Karpas-422 (cell line): ENCODE data around the gene DAZAP1. TPM values are rescaled to one million over a fixed set of nuclear protein-coding genes. Genes with fewer than 3 reads are reported as not detected.

Source experiments
- DNase-seq: peaks from one replicate; pipeline ENCODE4 v3.0.0-alpha.2; 2015
- H2AFZ ChIP-seq: fragments of 200-600 bp; sonication (generic); 2 replicates; pipeline ENCODE4 v1.6.1; 2014; ENCODE audit warnings: antibody characterized with exemption, low read length, mixed read lengths
- H3K27ac ChIP-seq: fragments of 200-600 bp; sonication (generic); 2 replicates; pipeline ENCODE4 v1.5.1; 2014; ENCODE audit warnings: mild to moderate bottlenecking, low read length, moderate library complexity
- H3K27me3 ChIP-seq: fragments of 200-600 bp; sonication (generic); 2 replicates; pipeline ENCODE4 v1.6.1; 2014; ENCODE audit warnings: low read length, mixed read lengths
- H3K36me3 ChIP-seq: fragments of 200-600 bp; sonication (generic); 2 replicates; pipeline ENCODE4 v1.6.1; 2014; ENCODE audit warnings: low read length, mixed read lengths; ENCODE audit not compliant: insufficient read depth
- H3K4me1 ChIP-seq: fragments of 200-600 bp; sonication (generic); 2 replicates; pipeline ENCODE4 v1.6.1; 2014; ENCODE audit warnings: mild to moderate bottlenecking, low read length, mixed read lengths
- H3K4me2 ChIP-seq: fragments of 200-600 bp; sonication (generic); 2 replicates; pipeline ENCODE4 v1.6.1; 2014; ENCODE audit warnings: low read length, low read depth, mild to moderate bottlenecking; ENCODE audit not compliant: poor library complexity, severe bottlenecking
- H3K4me3 ChIP-seq: fragments of 200-600 bp; sonication (generic); 2 replicates; pipeline ENCODE4 v1.5.1; 2014; ENCODE audit warnings: mild to moderate bottlenecking, antibody characterized with exemption, low read length, mixed read lengths
- H3K79me2 ChIP-seq: fragments of 200-600 bp; sonication (generic); 2 replicates; pipeline ENCODE4 v1.6.1; 2014; ENCODE audit warnings: mild to moderate bottlenecking, low read length, mixed read lengths
- H3K9ac ChIP-seq: fragments of 200-600 bp; sonication (generic); 2 replicates; pipeline ENCODE4 v1.6.0; 2014; ENCODE audit warnings: low read length
- H3K9me2 ChIP-seq: fragments of 200-600 bp; sonication (generic), shearing (Covaris generic); replicated peaks from 2 replicates; pipeline ENCODE4 v1.6.0; 2014; ENCODE audit warnings: mild to moderate bottlenecking, low read length, moderate library complexity; ENCODE audit not compliant: insufficient read depth
- H3K9me3 ChIP-seq: fragments of 300-700, 200-600 bp; sonication (generic); 2 replicates; pipeline ENCODE4 v1.6.1; 2014; ENCODE audit warnings: low read length, mixed read lengths
- H4K20me1 ChIP-seq: fragments of 200-600 bp; sonication (generic); 2 replicates; pipeline ENCODE4 v1.6.1; 2014; ENCODE audit warnings: mild to moderate bottlenecking, antibody characterized with exemption, low read length, low read depth; ENCODE audit not compliant: insufficient read depth
- total RNA-seq: library from RNA; depleted of rRNA; stranded (reverse); fragments of >200 nt; shearing (Covaris generic); gene quantifications from 2 replicates; pipeline ENCODE4 v1.2.3, GENCODE V29; 2014; ENCODE audit warnings: low replicate concordance

The DAZAP1 gene
- total RNA-seq, 1 experiment from 2014 or later: 110 TPM

- no peaks in the 10 kb centered on the region for H3K27me3 ChIP-seq
- no peak overlapping the region for H3K27ac ChIP-seq
- H2AFZ ChIP-seq: no peak overlapping the region
- no peaks in the 10 kb centered on the region for H3K9me3 ChIP-seq
- no peak for DNase-seq
- H4K20me1 ChIP-seq: peaks cover 44% of the 10 kb centered on the region; the same call in 1 of the 2 replicates
- H3K36me3 ChIP-seq: no peaks in the 10 kb centered on the region
- peaks cover 21% of the 10 kb centered on the region for H3K4me1 ChIP-seq
- no peak overlapping the region for H3K9ac ChIP-seq
- no peak overlapping the region for H3K4me2 ChIP-seq
- no peak overlapping the region for H3K4me3 ChIP-seq
- H3K79me2 ChIP-seq: no peaks in the 10 kb centered on the region
- H3K9me2 ChIP-seq: no peaks in the 10 kb centered on the region
These were observed 62.6 kb downstream of the DAZAP1 start for GRCh38 chr19:1470055-1470304.

- Histone ChIP-seq H3K79me2 (no peaks in the 10 kb centered on the region), H3K4me2 (no peak overlapping the region), H3K36me3 (no peaks in the 10 kb centered on the region), H2AFZ (no peak overlapping the region), H3K27ac (no peak overlapping the region), H3K9me2 (no peaks in the 10 kb centered on the region), H3K27me3 (no peaks in the 10 kb centered on the region), H3K9me3 (no peaks in the 10 kb centered on the region), H3K4me1 (peaks cover 21% of the 10 kb centered on the region), H3K9ac (no peak overlapping the region), H4K20me1 (peaks cover 44% of the 10 kb centered on the region; the same call in 1 of the 2 replicates), H3K4me3 (no peak overlapping the region)
- DNase-seq: peak; percentile 82
These were observed 63.1 kb downstream of the DAZAP1 start for GRCh38 chr19:1470305-1471009.

- no peak overlapping the region for H3K4me2 ChIP-seq
- no peak for DNase-seq
- H3K4me3 ChIP-seq: no peak overlapping the region
- peaks cover 45% of the 10 kb centered on the region; the same call in 1 of the 2 replicates for H4K20me1 ChIP-seq
- H3K27me3 ChIP-seq: no peaks in the 10 kb centered on the region
- H2AFZ ChIP-seq: no peak overlapping the region
- peaks cover 21% of the 10 kb centered on the region for H3K4me1 ChIP-seq
- no peaks in the 10 kb centered on the region for H3K36me3 ChIP-seq
- no peak overlapping the region for H3K9ac ChIP-seq
- H3K9me2 ChIP-seq: no peaks in the 10 kb centered on the region
- H3K79me2 ChIP-seq: no peaks in the 10 kb centered on the region
- no peaks in the 10 kb centered on the region for H3K9me3 ChIP-seq
- H3K27ac ChIP-seq: no peak overlapping the region
These were observed 63.7 kb downstream of the DAZAP1 start for GRCh38 chr19:1471010-1471514.

- Histone ChIP-seq H3K27ac (no peak overlapping the region), H3K4me3 (no peak overlapping the region), H3K9ac (0 out of 2 replicates have a peak overlapping the region, but pooled peaks have one; percentile 8), H4K20me1 (peaks cover 51% of the 10 kb centered on the region; the same call in 1 of the 2 replicates), H3K4me1 (peaks cover 21% of the 10 kb centered on the region), H3K9me2 (no peaks in the 10 kb centered on the region), H3K36me3 (no peaks in the 10 kb centered on the region), H3K9me3 (no peaks in the 10 kb centered on the region), H2AFZ (no peak overlapping the region), H3K4me2 (no peak overlapping the region), H3K27me3 (no peaks in the 10 kb centered on the region), H3K79me2 (no peaks in the 10 kb centered on the region)
- peak; percentile 65 for DNase-seq
These were observed 64.3 kb downstream of the DAZAP1 start for GRCh38 chr19:1471515-1472160.

GRCh38 chr19:1472231-1473084, 65.1 kb downstream of the DAZAP1 start:
- H3K27me3 ChIP-seq: no peaks in the 10 kb centered on the region
- peaks cover 3% of the 10 kb centered on the region for H3K79me2 ChIP-seq
- no peak for DNase-seq
- no peak overlapping the region for H3K4me2 ChIP-seq
- peaks cover 24% of the 10 kb centered on the region for H3K4me1 ChIP-seq
- peaks cover 4% of the 10 kb centered on the region; the same call in 1 of the 2 replicates for H3K36me3 ChIP-seq
- no peaks in the 10 kb centered on the region for H3K9me3 ChIP-seq
- no peak overlapping the region for H3K4me3 ChIP-seq
- no peak overlapping the region for H2AFZ ChIP-seq
- no peak overlapping the region for H3K27ac ChIP-seq
- no peak overlapping the region for H3K9ac ChIP-seq
- no peaks in the 10 kb centered on the region for H3K9me2 ChIP-seq
- peaks cover 55% of the 10 kb centered on the region; the same call in 1 of the 2 replicates for H4K20me1 ChIP-seq

GRCh38 chr19:1473085-1473851, 65.9 kb downstream of the DAZAP1 start:
- Histone ChIP-seq H3K9me3 (no peaks in the 10 kb centered on the region), H3K9ac (no peak overlapping the region), H3K36me3 (peaks cover 4% of the 10 kb centered on the region; the same call in 1 of the 2 replicates), H2AFZ (no peak overlapping the region), H3K9me2 (no peaks in the 10 kb centered on the region), H3K79me2 (peaks cover 10% of the 10 kb centered on the region), H3K27me3 (no peaks in the 10 kb centered on the region), H3K27ac (no peak overlapping the region), H3K4me1 (peaks cover 27% of the 10 kb centered on the region), H3K4me3 (no peak overlapping the region), H3K4me2 (no peak overlapping the region), H4K20me1 (peaks cover 56% of the 10 kb centered on the region; the same call in 1 of the 2 replicates)
- no peak for DNase-seq

GRCh38 chr19:1474011-1474764, 66.8 kb downstream of the DAZAP1 start:
- Histone ChIP-seq H3K36me3 (peaks cover 4% of the 10 kb centered on the region; the same call in 1 of the 2 replicates), H3K4me3 (no peak overlapping the region), H3K79me2 (peaks cover 15% of the 10 kb centered on the region), H3K9me3 (no peaks in the 10 kb centered on the region), H3K4me1 (peaks cover 25% of the 10 kb centered on the region), H2AFZ (no peak overlapping the region), H3K4me2 (no peak overlapping the region), H3K9me2 (no peaks in the 10 kb centered on the region), H3K27ac (no peak overlapping the region), H4K20me1 (peaks cover 56% of the 10 kb centered on the region; the same call in 1 of the 2 replicates), H3K27me3 (no peaks in the 10 kb centered on the region), H3K9ac (no peak overlapping the region)
- no peak for DNase-seq
